Type B pancreatic cell (in vitro differentiated cells): ENCODE measurements around the gene CYB5A. TPM values are rescaled to one million over a fixed set of nuclear protein-coding genes. Genes with fewer than 3 reads are reported as not detected.

Source experiments
- DNase-seq: peaks from one replicate; pipeline ENCODE4 v3.0.0; 2021; ENCODE audit warnings: mixed read lengths; ENCODE audit not compliant: unreplicated experiment; ENCODE audit errors: extremely low spot score
- H3K27ac Mint-ChIP-seq: 2 replicates; pipeline ENCODE4 v1.8.0; 2021; ENCODE audit warnings: mild to moderate bottlenecking, mixed read lengths
- H3K27me3 Mint-ChIP-seq: 2 replicates; pipeline ENCODE4 v1.8.0; 2021; ENCODE audit warnings: mixed read lengths
- H3K36me3 Mint-ChIP-seq: 2 replicates; pipeline ENCODE4 v1.8.0; 2021; ENCODE audit warnings: mixed read lengths
- H3K4me1 Mint-ChIP-seq: one replicate; pipeline ENCODE4 v1.8.0; 2021; ENCODE audit warnings: mixed read lengths; ENCODE audit not compliant: unreplicated experiment
- H3K4me3 Mint-ChIP-seq: 2 replicates; pipeline ENCODE4 v1.8.0; 2021; ENCODE audit warnings: mild to moderate bottlenecking, mixed read lengths
- H3K9me3 Mint-ChIP-seq: 2 replicates; pipeline ENCODE4 v1.8.0; 2021; ENCODE audit warnings: mixed read lengths
- total RNA-seq: library from RNA; stranded (reverse); gene quantifications from 2 replicates; pipeline ENCODE4 v1.2.1, GENCODE V29; 2021; ENCODE audit warnings: low replicate concordance
- TF ChIP-seq, protein P1 (sequence below): fragments of 200-600 bp; sonication (generic); conservative IDR thresholded peaks from 2 replicates; pipeline ENCODE4 v1.5.0; 2021; ENCODE audit warnings: antibody characterized with exemption, mild to moderate bottlenecking

The CYB5A gene
- total RNA-seq, 1 donor from 2014 or later: 74.9 TPM

DNA sequence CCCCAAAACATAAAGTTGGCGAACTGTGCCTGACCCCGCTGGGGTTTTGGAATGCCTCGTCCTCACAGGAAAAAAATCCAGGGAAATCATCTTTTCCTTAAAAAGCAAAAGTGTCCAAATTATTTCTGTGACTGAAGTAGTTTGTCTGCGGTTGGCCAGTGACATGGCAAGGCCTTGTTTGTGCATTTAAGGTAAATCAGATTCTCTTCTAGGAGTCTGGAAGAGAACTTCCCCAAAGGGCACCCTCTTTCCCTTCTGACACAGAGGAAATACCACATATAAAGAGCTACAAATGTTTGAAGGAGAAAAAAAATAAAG, 737 bp upstream of the CYB5A start:
- peak overlapping the region; percentile 86 for H3K27ac Mint-ChIP-seq
- H3K9me3 Mint-ChIP-seq: no peaks in the 10 kb centered on the region
- TF ChIP-seq, protein P1, sequence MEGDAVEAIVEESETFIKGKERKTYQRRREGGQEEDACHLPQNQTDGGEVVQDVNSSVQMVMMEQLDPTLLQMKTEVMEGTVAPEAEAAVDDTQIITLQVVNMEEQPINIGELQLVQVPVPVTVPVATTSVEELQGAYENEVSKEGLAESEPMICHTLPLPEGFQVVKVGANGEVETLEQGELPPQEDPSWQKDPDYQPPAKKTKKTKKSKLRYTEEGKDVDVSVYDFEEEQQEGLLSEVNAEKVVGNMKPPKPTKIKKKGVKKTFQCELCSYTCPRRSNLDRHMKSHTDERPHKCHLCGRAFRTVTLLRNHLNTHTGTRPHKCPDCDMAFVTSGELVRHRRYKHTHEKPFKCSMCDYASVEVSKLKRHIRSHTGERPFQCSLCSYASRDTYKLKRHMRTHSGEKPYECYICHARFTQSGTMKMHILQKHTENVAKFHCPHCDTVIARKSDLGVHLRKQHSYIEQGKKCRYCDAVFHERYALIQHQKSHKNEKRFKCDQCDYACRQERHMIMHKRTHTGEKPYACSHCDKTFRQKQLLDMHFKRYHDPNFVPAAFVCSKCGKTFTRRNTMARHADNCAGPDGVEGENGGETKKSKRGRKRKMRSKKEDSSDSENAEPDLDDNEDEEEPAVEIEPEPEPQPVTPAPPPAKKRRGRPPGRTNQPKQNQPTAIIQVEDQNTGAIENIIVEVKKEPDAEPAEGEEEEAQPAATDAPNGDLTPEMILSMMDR: no peak
- H3K4me3 Mint-ChIP-seq: no peak overlapping the region
- H3K27me3 Mint-ChIP-seq: no peaks in the 10 kb centered on the region
- peaks cover 20% of the 10 kb centered on the region for H3K4me1 Mint-ChIP-seq
- DNase-seq: no peak
- no peaks in the 10 kb centered on the region for H3K36me3 Mint-ChIP-seq

DNA sequence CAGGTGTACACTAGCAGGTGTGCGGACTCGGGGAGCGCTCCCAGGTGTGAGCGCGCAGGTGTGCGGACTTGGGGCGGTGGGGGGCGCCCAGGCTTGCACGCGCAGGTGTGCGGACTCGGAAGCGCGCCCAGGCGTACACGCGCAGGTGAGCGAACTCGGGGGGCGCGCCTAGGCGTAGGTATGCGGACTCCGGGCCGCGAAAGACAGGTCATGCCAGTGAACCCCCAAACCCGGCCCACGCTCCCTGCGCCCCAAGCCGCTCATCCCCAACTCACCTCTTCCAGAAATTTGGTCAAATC, 342 bp downstream of the CYB5A start:
- TF ChIP-seq, protein P1: no peak
- Mint-ChIP-seq H3K27ac (peak overlapping the region; percentile 86), H3K9me3 (no peaks in the 10 kb centered on the region), H3K36me3 (no peaks in the 10 kb centered on the region), H3K4me1 (peaks cover 20% of the 10 kb centered on the region), H3K27me3 (no peaks in the 10 kb centered on the region), H3K4me3 (no peak overlapping the region)
- DNase-seq: no peak

DNA sequence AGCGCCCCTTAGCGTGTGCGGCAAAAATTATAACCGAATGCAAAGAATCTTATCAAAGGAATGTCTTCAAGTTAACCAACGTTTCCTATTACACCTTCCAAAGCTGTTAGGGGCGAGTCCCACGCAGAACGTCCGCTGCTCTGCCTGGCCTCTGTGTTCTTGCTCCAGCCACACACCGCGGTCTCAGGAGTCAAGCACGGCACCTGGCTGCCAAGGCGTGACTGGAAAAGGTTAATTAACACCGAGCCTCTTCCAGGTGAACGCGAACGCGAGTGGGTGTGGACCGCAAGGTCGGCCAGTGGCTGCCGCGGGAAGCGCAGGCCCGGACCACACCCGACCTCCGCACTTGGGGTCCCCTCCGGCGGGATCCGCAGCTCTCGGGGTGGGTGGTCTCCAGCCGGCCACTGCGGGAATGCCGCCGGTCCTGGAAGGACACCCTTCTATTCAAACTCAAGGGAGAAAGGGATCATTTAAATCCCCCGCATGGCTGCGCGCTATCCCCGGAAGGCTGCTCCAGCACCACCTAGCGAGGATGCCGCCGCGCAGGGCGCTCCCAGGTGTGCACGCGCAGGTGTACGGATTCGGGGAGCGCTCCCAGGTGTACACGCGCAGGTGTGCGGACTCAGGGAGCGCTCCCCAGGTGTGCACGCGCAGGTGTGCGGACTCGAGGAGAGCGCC, 830 bp downstream of the CYB5A start:
- Mint-ChIP-seq H3K27me3 (no peaks in the 10 kb centered on the region), H3K27ac (no peak overlapping the region), H3K4me1 (peaks cover 20% of the 10 kb centered on the region), H3K4me3 (no peak overlapping the region), H3K36me3 (no peaks in the 10 kb centered on the region), H3K9me3 (no peaks in the 10 kb centered on the region)
- TF ChIP-seq, protein P1: no peak
- DNase-seq: no peak

DNA sequence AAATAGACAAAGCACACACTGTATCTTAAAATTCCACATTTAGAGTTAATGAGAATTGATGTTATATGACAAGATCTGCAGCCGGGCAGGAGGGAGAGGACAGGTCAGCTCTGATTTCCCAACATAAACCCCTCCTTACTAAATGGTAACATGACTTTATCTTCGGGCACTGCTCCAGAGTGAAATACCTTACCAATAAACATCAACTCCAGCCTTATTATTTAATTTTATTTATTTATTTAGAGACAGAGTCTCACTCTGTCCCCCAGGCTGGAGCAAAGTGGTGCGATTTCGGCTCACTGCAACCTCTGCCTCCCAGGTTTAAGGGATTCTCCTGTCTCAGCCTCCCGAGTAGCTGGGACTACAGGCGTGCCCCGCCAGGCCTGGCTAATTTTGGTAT, 1.7 kb downstream of the CYB5A start:
- Mint-ChIP-seq H3K36me3 (no peaks in the 10 kb centered on the region), H3K27me3 (no peaks in the 10 kb centered on the region), H3K9me3 (no peaks in the 10 kb centered on the region), H3K4me3 (peak overlapping the region; percentile 53), H3K4me1 (peaks cover 20% of the 10 kb centered on the region), H3K27ac (no peak overlapping the region)
- TF ChIP-seq, protein P1: no peak
- no peak for DNase-seq

DNA sequence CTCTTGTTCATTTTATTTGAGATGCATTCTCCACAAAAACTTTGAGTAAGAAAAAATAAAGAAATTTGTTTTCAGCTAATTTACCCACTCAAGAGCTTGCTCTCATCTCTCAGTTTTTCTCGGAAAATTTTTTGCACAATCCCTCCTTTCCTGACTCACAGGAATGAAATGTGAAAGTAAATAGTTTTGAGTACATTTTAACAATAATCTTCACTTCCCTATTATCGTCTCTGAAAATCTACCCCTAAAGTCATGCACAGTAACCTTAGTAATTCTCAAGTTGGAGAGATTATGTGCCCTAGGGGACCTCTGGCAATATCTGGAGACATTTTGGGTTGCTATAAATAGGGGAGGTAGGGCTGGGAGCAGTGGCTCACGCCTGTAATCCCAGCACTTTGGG, 2.6 kb downstream of the CYB5A start:
- DNase-seq: no peak
- Mint-ChIP-seq H3K4me1 (peaks cover 27% of the 10 kb centered on the region), H3K36me3 (no peaks in the 10 kb centered on the region), H3K27ac (no peak overlapping the region), H3K9me3 (no peaks in the 10 kb centered on the region), H3K4me3 (peak overlapping the region; percentile 45), H3K27me3 (no peaks in the 10 kb centered on the region)
- TF ChIP-seq, protein P1: no peak

DNA sequence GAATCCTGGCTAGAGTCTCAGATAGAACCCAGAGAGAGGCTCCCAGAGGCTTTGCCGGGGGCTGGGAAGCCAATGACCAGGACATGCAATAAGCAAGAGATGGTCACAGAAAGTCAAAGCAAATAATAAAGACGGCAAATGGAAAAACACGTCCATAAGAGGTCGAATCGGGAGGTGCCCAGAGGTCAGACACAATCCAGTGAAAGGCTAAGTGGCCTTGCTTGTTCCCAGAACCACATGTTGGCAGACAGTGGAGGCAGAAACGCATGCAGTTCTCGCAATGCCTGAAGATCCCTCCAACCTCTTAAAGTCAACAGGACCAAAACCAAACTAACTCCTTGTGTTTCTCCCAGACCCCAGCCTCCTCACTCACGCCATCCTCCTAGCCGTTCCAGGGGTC, 3.0 kb downstream of the CYB5A start:
- H3K36me3 Mint-ChIP-seq: no peaks in the 10 kb centered on the region
- no peak for DNase-seq
- peaks cover 28% of the 10 kb centered on the region for H3K4me1 Mint-ChIP-seq
- H3K9me3 Mint-ChIP-seq: no peaks in the 10 kb centered on the region
- H3K27ac Mint-ChIP-seq: no peak overlapping the region
- peak overlapping the region; percentile 66 for H3K4me3 Mint-ChIP-seq
- H3K27me3 Mint-ChIP-seq: no peaks in the 10 kb centered on the region
- TF ChIP-seq, protein P1: no peak
